ENCODE measurements around the gene ERMN. TPM values are rescaled to one million over a fixed set of nuclear protein-coding genes. Genes with fewer than 3 reads are reported as not detected.

Gene ERMN
- polyA plus RNA-seq, 2 donors = 0.06 to 0.10 TPM

DNA sequence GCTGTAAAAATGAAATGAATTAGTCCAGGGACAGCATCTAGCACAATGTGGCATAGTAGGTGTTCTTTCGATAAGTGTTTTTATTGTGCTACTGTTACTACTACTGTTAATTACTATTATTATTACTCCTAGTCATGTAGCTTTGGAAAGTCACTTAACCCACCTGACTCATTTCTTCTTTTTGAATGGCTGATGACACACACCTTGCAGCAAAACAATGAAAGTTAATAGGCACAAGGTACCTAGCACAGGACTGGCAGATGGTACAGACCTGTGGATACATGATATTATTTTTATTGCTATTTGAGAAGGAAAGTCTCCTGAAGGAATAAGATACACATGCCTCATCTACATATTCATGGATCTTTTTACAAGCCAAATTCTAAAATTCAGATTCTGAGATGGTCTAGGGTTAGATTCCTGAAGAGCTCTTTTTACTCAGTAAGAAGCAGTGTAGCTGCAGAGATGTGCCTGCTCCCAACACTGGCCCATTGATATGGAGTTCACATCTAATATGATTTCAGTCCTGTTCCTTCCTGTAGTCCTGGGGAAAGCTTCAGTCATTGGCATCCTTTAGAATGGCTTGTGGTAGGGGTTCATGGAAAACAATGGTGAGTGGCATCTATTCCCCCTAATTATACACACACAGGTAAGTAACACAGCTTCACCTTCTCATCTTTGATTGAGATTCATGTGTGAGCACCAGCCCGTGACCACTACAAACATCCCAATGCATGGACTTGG is 7.9 kb upstream of the ERMN start:
- H3K4me3 ChIP-seq (ENCODE audit: low read depth in 1 of 2, low read length in 2 of 2) = no peak overlapping the region
- WGBS, 2 donors = 93 to 95% methylated on average over 2 of the region's 2 CpGs
- no peaks in the 10 kb centered on the region for H3K4me1 ChIP-seq (ENCODE audit: control insufficient read depth in 2 of 2, insufficient read depth in 2 of 2, low read length in 1 of 2)
- H3K36me3 ChIP-seq (ENCODE audit: control insufficient read depth in 2 of 2, insufficient read depth in 2 of 2, low read length in 1 of 2) = no peaks in the 10 kb centered on the region
- no peak overlapping the region for H3K27ac ChIP-seq (ENCODE audit: low read depth in 2 of 2, low read length in 1 of 2)
- H3K27me3 ChIP-seq (ENCODE audit: control insufficient read depth in 1 of 2, insufficient read depth in 2 of 2, low read length in 2 of 2) = no peaks in the 10 kb centered on the region
- H3K9me3 ChIP-seq (ENCODE audit: control insufficient read depth in 2 of 2, insufficient read depth in 1 of 2, low read depth in 1 of 2, low read length in 1 of 2) = no peaks in the 10 kb centered on the region

DNA sequence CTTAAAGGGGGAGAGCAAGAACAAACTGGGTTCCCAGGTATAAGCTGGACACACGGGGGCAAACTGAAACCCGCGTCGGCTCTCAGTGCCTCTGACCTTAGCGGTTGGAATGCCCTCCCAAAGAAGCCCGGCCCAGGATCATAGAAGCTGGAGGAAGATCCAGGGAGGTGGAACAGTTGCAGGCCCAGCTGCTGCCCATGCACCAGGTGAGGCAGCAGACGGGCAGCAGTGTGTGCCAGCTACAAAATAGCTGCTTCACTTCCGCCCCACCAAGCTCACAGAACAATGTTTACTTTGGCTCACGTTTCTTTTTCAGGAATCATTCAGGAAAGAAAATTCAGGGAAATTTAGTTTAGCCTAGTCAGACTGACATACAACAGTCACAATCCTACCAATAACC is 3.9 kb upstream of the ERMN start:
- H3K9me3 ChIP-seq (ENCODE audit: control insufficient read depth in 2 of 2, insufficient read depth in 1 of 2, low read depth in 1 of 2, low read length in 1 of 2) = no peaks in the 10 kb centered on the region
- H3K27me3 ChIP-seq (ENCODE audit: control insufficient read depth in 1 of 2, insufficient read depth in 2 of 2, low read length in 2 of 2) = no peaks in the 10 kb centered on the region
- no peak overlapping the region for H3K4me3 ChIP-seq (ENCODE audit: low read depth in 1 of 2, low read length in 2 of 2)
- WGBS, 2 donors = 53 to 67% methylated on average over 9 of the region's 9 CpGs
- no peak overlapping the region for H3K27ac ChIP-seq (ENCODE audit: low read depth in 2 of 2, low read length in 1 of 2)
- no peaks in the 10 kb centered on the region for H3K36me3 ChIP-seq (ENCODE audit: control insufficient read depth in 2 of 2, insufficient read depth in 2 of 2, low read length in 1 of 2)
- no peaks in the 10 kb centered on the region for H3K4me1 ChIP-seq (ENCODE audit: control insufficient read depth in 2 of 2, insufficient read depth in 2 of 2, low read length in 1 of 2)

DNA sequence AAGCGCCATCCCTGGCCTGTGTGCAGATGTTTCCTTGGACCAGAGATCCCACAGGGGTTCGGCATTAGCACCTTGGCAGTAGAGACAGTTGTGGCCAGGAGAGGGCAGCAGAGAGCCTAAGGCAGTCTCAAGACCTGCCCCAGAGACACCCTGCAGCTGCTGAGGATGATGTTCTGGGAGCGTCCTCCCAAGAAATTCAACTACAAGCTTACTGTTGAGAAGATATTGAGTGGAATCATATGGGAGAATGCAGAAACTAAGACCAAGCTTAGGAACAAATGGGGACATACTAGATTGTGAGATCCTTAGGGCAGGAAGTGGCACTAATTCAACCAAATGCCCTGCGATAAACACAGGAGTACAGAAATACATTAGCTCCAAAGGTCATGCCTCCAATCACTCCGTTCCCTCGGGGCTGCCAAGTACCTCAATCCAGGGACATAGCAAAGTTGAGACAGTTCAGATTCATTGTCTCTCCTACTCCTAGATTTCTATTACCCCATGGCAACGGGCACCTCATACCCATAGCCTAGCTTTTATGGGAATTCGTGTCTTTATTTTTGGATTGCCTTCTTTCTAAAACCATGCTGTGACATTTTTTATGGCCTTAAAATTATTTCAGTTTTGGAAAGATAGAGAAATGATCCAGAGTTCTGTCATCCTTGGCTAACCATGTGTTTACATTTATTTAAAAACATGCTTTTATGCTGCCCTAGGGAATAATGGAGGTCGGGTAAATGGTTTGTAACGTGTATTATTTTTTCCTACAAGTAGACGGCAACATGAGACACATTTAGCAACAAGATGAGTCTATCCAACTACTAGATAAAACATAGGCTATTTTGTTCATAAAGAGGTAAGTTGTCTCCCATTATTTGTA is 2.2 kb upstream of the ERMN start:
- Histone ChIP-seq H3K36me3 (ENCODE audit: control insufficient read depth in 2 of 2, insufficient read depth in 2 of 2, low read length in 1 of 2) (no peaks in the 10 kb centered on the region), H3K4me1 (ENCODE audit: control insufficient read depth in 2 of 2, insufficient read depth in 2 of 2, low read length in 1 of 2) (no peaks in the 10 kb centered on the region), H3K27ac (ENCODE audit: low read depth in 2 of 2, low read length in 1 of 2) (no peak overlapping the region), H3K4me3 (ENCODE audit: low read depth in 1 of 2, low read length in 2 of 2) (no peak overlapping the region), H3K9me3 (ENCODE audit: control insufficient read depth in 2 of 2, insufficient read depth in 1 of 2, low read depth in 1 of 2, low read length in 1 of 2) (no peaks in the 10 kb centered on the region), H3K27me3 (ENCODE audit: control insufficient read depth in 1 of 2, insufficient read depth in 2 of 2, low read length in 2 of 2) (no peaks in the 10 kb centered on the region)
- 44 to 47% methylated on average over 11 of the region's 11 CpGs for WGBS, 2 donors

DNA sequence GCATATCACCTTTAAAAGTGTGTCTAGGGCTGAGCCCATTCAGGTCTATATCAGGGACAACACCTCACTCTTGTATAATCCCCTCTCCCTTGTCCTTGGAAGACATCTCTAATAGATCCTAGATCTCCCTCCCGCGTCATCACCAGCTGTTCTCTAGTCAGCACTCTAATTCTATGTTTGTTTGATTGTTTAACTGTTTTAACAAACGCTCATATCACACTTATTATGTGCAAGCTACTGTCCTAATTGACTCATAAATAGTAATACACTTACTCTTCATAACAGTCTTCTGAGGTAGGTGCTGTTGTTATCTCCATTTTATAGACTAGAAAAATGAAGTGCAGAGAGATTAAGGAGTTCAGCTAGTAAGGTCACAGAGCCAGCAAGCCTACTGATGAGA is 1.6 kb upstream of the ERMN start:
- Histone ChIP-seq H3K4me3 (ENCODE audit: low read depth in 1 of 2, low read length in 2 of 2) (no peak overlapping the region), H3K27ac (ENCODE audit: low read depth in 2 of 2, low read length in 1 of 2) (no peak overlapping the region), H3K27me3 (ENCODE audit: control insufficient read depth in 1 of 2, insufficient read depth in 2 of 2, low read length in 2 of 2) (no peaks in the 10 kb centered on the region), H3K4me1 (ENCODE audit: control insufficient read depth in 2 of 2, insufficient read depth in 2 of 2, low read length in 1 of 2) (no peaks in the 10 kb centered on the region), H3K9me3 (ENCODE audit: control insufficient read depth in 2 of 2, insufficient read depth in 1 of 2, low read depth in 1 of 2, low read length in 1 of 2) (no peaks in the 10 kb centered on the region), H3K36me3 (ENCODE audit: control insufficient read depth in 2 of 2, insufficient read depth in 2 of 2, low read length in 1 of 2) (no peaks in the 10 kb centered on the region)
- WGBS, 2 donors = 74 to 81% methylated on average over 3 of the region's 3 CpGs

DNA sequence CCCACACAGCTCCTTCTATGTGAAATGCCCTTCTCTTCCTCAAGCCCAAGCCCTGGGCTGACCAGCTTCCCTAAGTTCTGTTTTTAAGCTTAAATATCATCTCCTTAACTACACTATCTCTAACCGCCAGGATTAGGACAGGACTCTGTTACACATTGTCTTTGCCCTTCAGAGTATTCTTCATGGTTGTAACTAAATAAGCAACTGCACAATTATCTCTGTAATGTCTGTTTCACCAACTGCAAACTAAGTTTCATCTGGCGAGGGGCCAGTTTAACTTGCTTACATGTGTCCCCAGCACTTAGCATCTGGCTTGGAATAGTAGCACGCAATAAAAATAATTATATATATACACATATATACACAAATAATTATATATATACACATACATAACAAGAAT is 1.1 kb upstream of the ERMN start:
- Histone ChIP-seq H3K4me1 (ENCODE audit: control insufficient read depth in 2 of 2, insufficient read depth in 2 of 2, low read length in 1 of 2) (no peaks in the 10 kb centered on the region), H3K9me3 (ENCODE audit: control insufficient read depth in 2 of 2, insufficient read depth in 1 of 2, low read depth in 1 of 2, low read length in 1 of 2) (no peaks in the 10 kb centered on the region), H3K4me3 (ENCODE audit: low read depth in 1 of 2, low read length in 2 of 2) (no peak overlapping the region), H3K36me3 (ENCODE audit: control insufficient read depth in 2 of 2, insufficient read depth in 2 of 2, low read length in 1 of 2) (no peaks in the 10 kb centered on the region), H3K27ac (ENCODE audit: low read depth in 2 of 2, low read length in 1 of 2) (no peak overlapping the region), H3K27me3 (ENCODE audit: control insufficient read depth in 1 of 2, insufficient read depth in 2 of 2, low read length in 2 of 2) (no peaks in the 10 kb centered on the region)
- 88 to 89% methylated on average over 3 of the region's 3 CpGs for WGBS, 2 donors

DNA sequence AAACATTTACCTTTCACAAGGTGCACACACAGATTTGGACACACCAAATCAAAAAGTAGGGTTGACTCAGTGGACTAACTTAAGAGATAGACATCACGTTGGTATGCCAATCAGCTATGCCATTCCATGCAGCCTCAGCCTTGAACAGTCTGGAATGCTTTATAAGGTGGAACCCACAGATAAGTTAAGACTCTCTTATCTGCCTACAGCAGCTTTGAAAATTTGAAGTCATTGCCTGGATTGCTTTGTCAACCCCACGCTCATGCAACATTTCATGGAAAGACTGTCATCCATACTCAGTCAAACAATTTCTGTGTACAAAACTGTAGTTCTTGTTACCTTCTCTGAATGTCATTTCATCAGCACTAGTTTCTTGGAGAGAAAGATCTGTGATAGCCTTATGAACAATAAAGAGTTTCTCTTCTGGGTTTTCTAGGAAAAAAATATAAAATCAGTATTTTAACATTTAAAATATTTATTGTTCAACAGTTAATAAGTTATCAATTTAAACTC is 1.2 kb downstream of the ERMN start:
- Histone ChIP-seq H3K36me3 (ENCODE audit: control insufficient read depth in 2 of 2, insufficient read depth in 2 of 2, low read length in 1 of 2) (no peaks in the 10 kb centered on the region), H3K27ac (ENCODE audit: low read depth in 2 of 2, low read length in 1 of 2) (no peak overlapping the region), H3K4me1 (ENCODE audit: control insufficient read depth in 2 of 2, insufficient read depth in 2 of 2, low read length in 1 of 2) (no peaks in the 10 kb centered on the region), H3K27me3 (ENCODE audit: control insufficient read depth in 1 of 2, insufficient read depth in 2 of 2, low read length in 2 of 2) (no peaks in the 10 kb centered on the region), H3K9me3 (ENCODE audit: control insufficient read depth in 2 of 2, insufficient read depth in 1 of 2, low read depth in 1 of 2, low read length in 1 of 2) (no peaks in the 10 kb centered on the region), H3K4me3 (ENCODE audit: low read depth in 1 of 2, low read length in 2 of 2) (no peak overlapping the region)
- 89 to 92% methylated on average over 2 of the region's 2 CpGs for WGBS, 2 donors

DNA sequence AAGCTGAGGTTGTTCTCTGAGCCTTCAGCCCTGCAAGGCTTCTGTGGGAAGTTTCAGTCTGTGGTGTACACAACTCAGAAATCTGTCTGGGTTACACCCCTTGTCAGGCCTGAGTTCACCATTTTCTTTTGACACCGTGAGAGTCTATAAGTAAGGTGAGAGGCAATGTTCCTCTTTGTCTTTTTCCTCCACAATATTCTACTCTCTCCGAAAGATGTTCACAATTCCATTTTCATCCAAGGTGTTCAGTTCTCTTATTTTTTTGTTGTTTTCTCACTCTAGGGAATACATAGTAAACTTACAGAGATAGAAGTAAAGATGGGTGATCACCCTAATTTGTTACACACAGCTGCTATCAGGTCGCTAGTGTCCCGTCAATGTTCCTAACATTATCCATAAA is 3.2 kb downstream of the ERMN start:
- 81 to 83% methylated on average over 4 of the region's 4 CpGs for WGBS, 2 donors
- Histone ChIP-seq H3K4me3 (ENCODE audit: low read depth in 1 of 2, low read length in 2 of 2) (no peak overlapping the region), H3K27ac (ENCODE audit: low read depth in 2 of 2, low read length in 1 of 2) (no peak overlapping the region), H3K27me3 (ENCODE audit: control insufficient read depth in 1 of 2, insufficient read depth in 2 of 2, low read length in 2 of 2) (no peaks in the 10 kb centered on the region), H3K9me3 (ENCODE audit: control insufficient read depth in 2 of 2, insufficient read depth in 1 of 2, low read depth in 1 of 2, low read length in 1 of 2) (no peaks in the 10 kb centered on the region), H3K36me3 (ENCODE audit: control insufficient read depth in 2 of 2, insufficient read depth in 2 of 2, low read length in 1 of 2) (no peaks in the 10 kb centered on the region), H3K4me1 (ENCODE audit: control insufficient read depth in 2 of 2, insufficient read depth in 2 of 2, low read length in 1 of 2) (no peaks in the 10 kb centered on the region)

DNA sequence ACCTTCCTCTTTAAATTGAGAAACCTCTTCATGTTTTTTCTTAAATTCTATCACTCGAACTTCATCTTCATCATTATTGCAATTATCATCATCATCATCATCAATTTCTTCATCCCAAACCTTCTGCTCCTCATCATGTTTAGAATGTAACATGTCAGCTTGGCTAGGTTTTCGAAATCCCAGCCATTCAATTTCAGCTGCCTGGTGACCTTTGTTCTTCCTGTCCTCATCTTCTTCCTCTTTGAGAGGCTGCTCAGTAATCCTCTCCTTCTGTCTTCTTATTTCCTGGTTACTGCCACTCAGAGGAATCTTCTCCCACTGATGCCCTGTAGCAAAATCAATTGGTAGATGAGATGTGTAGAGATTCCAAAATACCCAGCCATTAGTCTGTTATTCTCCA is 4.2 kb downstream of the ERMN start:
- no peaks in the 10 kb centered on the region for H3K9me3 ChIP-seq (ENCODE audit: control insufficient read depth in 2 of 2, insufficient read depth in 1 of 2, low read depth in 1 of 2, low read length in 1 of 2)
- no peak overlapping the region for H3K27ac ChIP-seq (ENCODE audit: low read depth in 2 of 2, low read length in 1 of 2)
- no peak overlapping the region for H3K4me3 ChIP-seq (ENCODE audit: low read depth in 1 of 2, low read length in 2 of 2)
- 77 to 78% methylated on average over 2 of the region's 2 CpGs for WGBS, 2 donors
- no peaks in the 10 kb centered on the region for H3K4me1 ChIP-seq (ENCODE audit: control insufficient read depth in 2 of 2, insufficient read depth in 2 of 2, low read length in 1 of 2)
- H3K27me3 ChIP-seq (ENCODE audit: control insufficient read depth in 1 of 2, insufficient read depth in 2 of 2, low read length in 2 of 2) = no peaks in the 10 kb centered on the region
- H3K36me3 ChIP-seq (ENCODE audit: control insufficient read depth in 2 of 2, insufficient read depth in 2 of 2, low read length in 1 of 2) = no peaks in the 10 kb centered on the region

DNA sequence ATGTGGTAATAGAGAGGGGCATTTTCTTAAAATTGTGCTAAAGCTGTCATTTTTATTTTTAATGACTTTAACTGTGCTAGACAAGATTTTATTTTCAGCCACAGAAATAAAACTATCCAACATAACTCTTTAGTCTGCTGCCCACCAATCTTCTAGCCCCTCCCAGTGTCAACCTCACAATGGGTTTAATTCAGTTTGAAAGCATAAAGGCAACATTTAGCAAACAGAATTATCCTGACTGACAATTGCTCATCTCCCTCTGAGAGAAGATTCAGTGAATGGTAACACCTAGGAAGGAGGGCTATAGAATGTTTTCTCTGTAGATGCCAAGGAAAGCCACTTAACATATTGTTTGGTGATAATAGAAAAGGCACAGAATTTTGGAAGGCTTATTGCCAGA is 5.2 kb downstream of the ERMN start:
- Histone ChIP-seq H3K9me3 (ENCODE audit: control insufficient read depth in 2 of 2, insufficient read depth in 1 of 2, low read depth in 1 of 2, low read length in 1 of 2) (no peaks in the 10 kb centered on the region), H3K4me1 (ENCODE audit: control insufficient read depth in 2 of 2, insufficient read depth in 2 of 2, low read length in 1 of 2) (no peaks in the 10 kb centered on the region), H3K36me3 (ENCODE audit: control insufficient read depth in 2 of 2, insufficient read depth in 2 of 2, low read length in 1 of 2) (no peaks in the 10 kb centered on the region), H3K27ac (ENCODE audit: low read depth in 2 of 2, low read length in 1 of 2) (no peak overlapping the region), H3K27me3 (ENCODE audit: control insufficient read depth in 1 of 2, insufficient read depth in 2 of 2, low read length in 2 of 2) (no peaks in the 10 kb centered on the region), H3K4me3 (ENCODE audit: low read depth in 1 of 2, low read length in 2 of 2) (no peak overlapping the region)
